AG04450 (cell line): ENCODE results near the gene TINAGL1. TPM values are rescaled to one million over a fixed set of nuclear protein-coding genes. Genes with fewer than 3 reads are reported as not detected.
A peak's percentile ranks its signal among the peaks of the same experiment; 100 is the strongest.

Source experiments
- CTCF ChIA-PET: fragments of 300-600, 350-600 bp; formaldehyde crosslinking; extraction: SDS; loops from one replicate; lab custom pipeline; 2022; ENCODE audit warnings: antibody characterized with exemption, inconsistent platforms; lab: Charles Lee
- POLR2A ChIA-PET: fragments of 350-600 bp; formaldehyde crosslinking; extraction: SDS; loops from one replicate; lab custom pipeline; 2021; ENCODE audit warnings: antibody characterized with exemption, inconsistent platforms; lab: Yijun Ruan, JAX
- DNase-seq: peaks from one replicate; pipeline ENCODE4 v3.0.0-alpha.2; 2011; ENCODE audit warnings: low read depth, low spot score
- H3K27ac ChIP-seq: one replicate; pipeline ENCODE4 v1.5.1; 2012; ENCODE audit warnings: low read depth, low read length, control low read depth
- H3K27me3 ChIP-seq: one replicate; pipeline ENCODE4 v1.6.0; 2012; ENCODE audit warnings: low read length; ENCODE audit not compliant: control insufficient read depth, insufficient read depth
- H3K4me3 ChIP-seq: 2 replicates; pipeline ENCODE4 v1.5.1; 2011; ENCODE audit warnings: mild to moderate bottlenecking, low read depth, low read length, control low read depth
- H3K9me3 ChIP-seq: 2 replicates; pipeline ENCODE4 v1.5.1; 2012; ENCODE audit warnings: low read length; ENCODE audit not compliant: control insufficient read depth, insufficient read depth
- polyA plus RNA-seq: library from polyadenylated mRNA; depleted of rRNA; stranded (reverse); fragments of >200 nt; gene quantifications from 2 replicates; pipeline ENCODE4 v1.2.3, GENCODE V29; 2011
- TF ChIP-seq, protein P1 (sequence below): IDR thresholded peaks from 2 replicates; pipeline ENCODE4 v1.5.1; 2011; ENCODE audit warnings: low read depth, low read length, control low read depth, inconsistent platforms

The TINAGL1 gene
- polyA plus RNA-seq, 1 experiment = 0.36 TPM

DNA sequence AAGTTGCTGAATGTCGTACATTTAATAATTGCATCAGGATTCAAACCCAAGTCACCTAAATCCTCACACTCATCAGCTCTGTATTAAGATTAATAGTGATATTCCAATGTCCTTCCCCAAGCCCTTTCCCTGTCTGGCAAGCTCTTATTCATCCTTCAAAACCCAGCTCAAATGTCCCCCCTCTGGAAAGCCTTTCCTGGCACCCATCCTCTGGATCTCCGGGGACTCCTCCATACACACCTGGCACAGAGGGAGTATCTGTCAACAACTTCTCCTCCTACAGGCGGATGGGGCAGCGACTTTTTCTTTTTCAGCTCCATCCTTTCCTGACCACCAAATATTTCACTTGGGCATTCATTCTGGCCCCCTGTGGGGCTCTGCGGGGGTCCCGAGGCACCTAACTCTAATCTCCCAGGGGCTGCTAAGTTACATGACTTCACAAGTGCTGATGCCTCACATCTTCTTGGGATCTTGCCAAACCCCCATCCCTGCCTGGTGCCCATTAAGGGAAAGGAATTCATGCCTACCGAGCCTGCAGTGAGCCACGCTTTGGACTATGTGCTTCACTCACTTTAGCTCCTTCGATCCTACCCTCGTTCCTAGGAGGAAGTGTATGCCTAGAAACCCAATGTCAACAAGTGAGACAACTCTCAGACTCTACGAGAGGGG is 15.2 kb downstream of the TINAGL1 start:
- Histone ChIP-seq H3K27ac (no peak overlapping the region), H3K4me3 (no peak overlapping the region), H3K27me3 (peaks cover 6% of the 10 kb centered on the region), H3K9me3 (no peaks in the 10 kb centered on the region)
- DNase-seq = no peak
- ChIA-PET CTCF (interaction anchor here (0.6 to 4.6 kb wide), 11 partner anchors 12 to 198 kb away, joined by 3 to 48 read pairs (median 3); no protein-coding TSS in a partner anchor), POLR2A (no interaction called here)
- TF ChIP-seq, protein P1, sequence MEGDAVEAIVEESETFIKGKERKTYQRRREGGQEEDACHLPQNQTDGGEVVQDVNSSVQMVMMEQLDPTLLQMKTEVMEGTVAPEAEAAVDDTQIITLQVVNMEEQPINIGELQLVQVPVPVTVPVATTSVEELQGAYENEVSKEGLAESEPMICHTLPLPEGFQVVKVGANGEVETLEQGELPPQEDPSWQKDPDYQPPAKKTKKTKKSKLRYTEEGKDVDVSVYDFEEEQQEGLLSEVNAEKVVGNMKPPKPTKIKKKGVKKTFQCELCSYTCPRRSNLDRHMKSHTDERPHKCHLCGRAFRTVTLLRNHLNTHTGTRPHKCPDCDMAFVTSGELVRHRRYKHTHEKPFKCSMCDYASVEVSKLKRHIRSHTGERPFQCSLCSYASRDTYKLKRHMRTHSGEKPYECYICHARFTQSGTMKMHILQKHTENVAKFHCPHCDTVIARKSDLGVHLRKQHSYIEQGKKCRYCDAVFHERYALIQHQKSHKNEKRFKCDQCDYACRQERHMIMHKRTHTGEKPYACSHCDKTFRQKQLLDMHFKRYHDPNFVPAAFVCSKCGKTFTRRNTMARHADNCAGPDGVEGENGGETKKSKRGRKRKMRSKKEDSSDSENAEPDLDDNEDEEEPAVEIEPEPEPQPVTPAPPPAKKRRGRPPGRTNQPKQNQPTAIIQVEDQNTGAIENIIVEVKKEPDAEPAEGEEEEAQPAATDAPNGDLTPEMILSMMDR = no peak

DNA sequence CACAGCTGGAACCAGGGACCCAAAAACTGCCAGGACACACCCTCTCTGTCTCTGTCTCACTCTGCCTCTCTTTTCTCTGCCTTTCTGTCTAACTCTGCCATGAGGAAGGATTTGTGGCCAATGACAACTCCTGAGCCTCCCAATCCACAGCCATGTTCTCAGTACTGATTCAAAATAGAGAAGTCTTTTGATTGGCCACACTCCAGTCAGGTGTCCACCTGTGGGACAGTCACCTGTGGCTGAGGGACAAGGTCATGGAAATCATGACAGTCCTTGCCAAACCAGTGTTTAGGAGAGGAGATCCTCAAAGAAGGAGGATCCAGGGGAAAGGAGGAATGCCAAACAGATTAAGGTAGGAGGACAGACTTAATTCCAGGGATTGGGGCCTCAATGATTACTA is 15.8 kb downstream of the TINAGL1 start:
- ChIA-PET CTCF (interaction anchor here (1.0 to 4.6 kb wide), 5 partner anchors 13 to 197 kb away, joined by 3 to 48 read pairs (median 3); no protein-coding TSS in a partner anchor), POLR2A (no interaction called here)
- TF ChIP-seq, protein P1 = no peak
- Histone ChIP-seq H3K27me3 (peaks cover 6% of the 10 kb centered on the region), H3K9me3 (no peaks in the 10 kb centered on the region), H3K4me3 (no peak overlapping the region), H3K27ac (no peak overlapping the region)
- DNase-seq = no peak

DNA sequence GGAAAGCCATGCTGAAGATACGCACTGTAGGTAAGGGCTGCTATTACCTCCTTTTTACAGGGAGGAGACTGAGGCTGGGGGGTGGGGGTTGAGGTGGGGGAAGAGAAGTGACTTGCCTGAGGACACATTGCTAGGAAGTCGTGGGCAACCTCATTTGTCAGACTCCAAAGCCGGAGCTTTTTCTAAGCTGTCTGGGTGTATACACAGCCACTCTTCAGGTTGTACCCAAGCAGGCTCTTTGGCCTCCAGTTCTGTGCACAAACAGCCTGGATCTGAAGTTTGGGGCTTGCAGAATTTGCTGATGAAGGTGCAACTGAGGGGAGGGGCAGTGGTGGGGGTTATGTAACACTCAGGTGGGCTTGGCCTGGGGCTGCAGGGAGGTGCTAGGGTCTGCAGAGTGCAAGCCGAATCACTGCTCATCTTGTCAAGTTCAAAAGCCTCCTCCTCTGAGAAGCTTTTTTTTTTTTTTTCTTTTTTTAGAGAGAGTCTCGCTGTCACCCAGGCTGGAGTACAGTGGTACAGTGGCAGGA is 16.9 kb downstream of the TINAGL1 start:
- DNase-seq = no peak
- TF ChIP-seq, protein P1 = no peak
- CTCF ChIA-PET = interaction anchor here (0.6 to 4.6 kb wide), 9 partner anchors 11 to 440 kb away, joined by 3 to 48 read pairs (median 3); no protein-coding TSS in a partner anchor

DNA sequence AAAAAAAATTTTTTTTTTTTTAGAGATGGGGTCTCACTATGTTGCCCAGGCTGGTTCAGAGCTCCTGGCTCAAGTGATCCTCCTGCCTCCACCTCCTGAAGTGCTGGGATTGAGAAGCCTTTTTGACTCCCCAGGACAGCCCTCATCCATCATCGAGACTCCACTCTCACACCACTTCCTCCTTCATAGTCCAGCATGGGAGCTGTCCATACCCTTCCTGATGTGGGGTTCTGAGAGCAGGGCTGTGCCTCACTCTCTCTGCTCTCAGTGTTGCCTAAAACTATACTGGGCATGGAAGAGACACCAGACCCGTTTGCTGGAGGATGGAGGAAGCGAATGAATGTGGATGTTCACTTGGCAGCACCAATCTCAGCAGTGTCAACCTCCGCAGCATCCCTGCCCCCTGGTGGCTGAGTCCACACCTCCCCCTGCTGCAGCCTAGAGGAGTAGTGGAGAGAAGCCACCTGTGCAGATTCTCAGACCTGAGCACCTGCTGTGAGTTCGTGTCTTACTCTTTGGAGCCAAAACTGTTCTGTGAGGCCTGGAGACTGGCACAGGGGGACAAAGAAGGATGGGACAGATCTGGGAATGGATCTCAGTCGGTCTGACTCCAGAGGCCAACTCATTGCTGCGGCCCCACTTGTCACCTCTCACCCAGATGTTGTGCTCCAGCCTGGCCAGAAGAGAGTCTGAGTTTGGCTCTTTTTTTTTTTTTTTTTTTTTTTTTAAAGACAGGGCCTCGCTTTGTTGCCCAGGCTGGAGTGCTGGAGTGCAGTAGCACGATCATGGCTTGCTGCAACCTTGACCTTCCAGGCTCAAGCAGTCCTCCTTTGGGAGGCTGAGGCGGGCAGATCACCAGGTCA is 17.7 kb downstream of the TINAGL1 start:
- peak; percentile 46 for DNase-seq
- Histone ChIP-seq H3K27ac (no peak overlapping the region), H3K27me3 (peaks cover 9% of the 10 kb centered on the region), H3K4me3 (no peak overlapping the region), H3K9me3 (no peaks in the 10 kb centered on the region)
- ChIA-PET POLR2A (interaction anchor here (0.6 kb wide), 1 partner anchor 331 kb away, joined by 3 read pairs; no protein-coding TSS in a partner anchor), CTCF (interaction anchor here (0.6 to 4.6 kb wide), 7 partner anchors 11 to 91 kb away, joined by 3 to 48 read pairs (median 4); no protein-coding TSS in a partner anchor)
- TF ChIP-seq, protein P1 = peak; percentile 97

More for the DNA sequence above, 16.9 kb downstream of the TINAGL1 start:
- peaks cover 9% of the 10 kb centered on the region for H3K27me3 ChIP-seq
- no peaks in the 10 kb centered on the region for H3K9me3 ChIP-seq
- H3K4me3 ChIP-seq = no peak overlapping the region
- H3K27ac ChIP-seq = no peak overlapping the region
- POLR2A ChIA-PET = interaction anchor here (0.6 kb wide), 1 partner anchor 332 kb away, joined by 3 read pairs; no protein-coding TSS in a partner anchor
